Amniotic epithelial cell (primary cell): ENCODE measurements around the gene STN1.

Experiments used
- DNase-seq: peaks from one replicate; pipeline ENCODE4 v3.0.0-alpha.2; 2010; ENCODE audit warnings: low read depth

Gene STN1

GRCh38 chr10:103929381-103929921 is 11.5 kb upstream of the STN1 start:
- peak; percentile 52 for DNase-seq

GRCh38 chr10:103928784-103929183 is 10.8 kb upstream of the STN1 start:
- DNase-seq = no peak

DNA sequence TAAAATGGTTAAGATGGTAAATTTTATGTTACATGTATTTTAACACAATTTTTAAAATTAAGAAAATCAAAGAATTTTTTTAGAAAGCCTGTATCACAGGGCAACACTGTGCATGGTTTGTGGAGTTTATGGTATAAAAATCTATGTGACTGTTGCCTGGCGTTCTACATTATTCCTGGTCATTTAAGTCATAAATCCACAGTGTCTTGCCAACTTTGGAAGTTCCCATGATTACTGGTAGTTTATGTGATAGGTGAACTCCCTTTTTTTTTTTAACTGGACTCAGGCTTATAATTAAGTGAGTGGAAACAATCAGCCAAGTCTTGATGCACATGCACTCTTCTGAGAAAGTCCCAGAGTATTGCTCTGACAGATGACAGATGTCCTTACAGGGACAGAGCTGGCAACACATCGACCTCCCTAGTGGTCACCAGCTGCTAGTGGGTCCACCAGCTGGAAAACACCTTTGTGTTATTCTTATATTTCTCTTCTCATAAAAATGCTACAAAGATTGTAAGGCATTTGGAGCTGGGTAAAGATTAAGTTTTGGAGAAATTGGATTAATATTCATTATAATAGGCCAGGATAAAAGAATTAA is 8.8 kb upstream of the STN1 start:
- no peak for DNase-seq

GRCh38 chr10:103925591-103925990 is 7.6 kb upstream of the STN1 start:
- DNase-seq = no peak

DNA sequence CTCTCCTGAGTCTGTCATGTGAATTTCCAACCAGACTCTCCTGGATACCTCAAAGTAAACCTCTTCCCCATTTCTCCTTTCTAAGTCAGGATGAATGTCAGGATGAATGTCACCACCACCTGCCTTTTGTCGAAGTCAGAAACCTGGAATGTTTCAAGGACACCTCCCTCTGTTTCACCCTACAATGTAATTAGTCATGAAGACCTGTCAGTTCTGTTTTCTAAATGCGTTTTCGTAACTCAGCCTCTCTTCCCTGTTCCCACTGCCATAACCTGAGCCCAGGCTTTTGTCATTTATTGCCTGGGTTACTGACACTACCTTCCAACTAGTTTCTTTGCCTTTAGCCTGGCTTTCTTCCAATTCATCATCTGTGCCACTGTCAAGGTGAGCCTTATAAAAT is 5.5 kb upstream of the STN1 start:
- DNase-seq = no peak

DNA sequence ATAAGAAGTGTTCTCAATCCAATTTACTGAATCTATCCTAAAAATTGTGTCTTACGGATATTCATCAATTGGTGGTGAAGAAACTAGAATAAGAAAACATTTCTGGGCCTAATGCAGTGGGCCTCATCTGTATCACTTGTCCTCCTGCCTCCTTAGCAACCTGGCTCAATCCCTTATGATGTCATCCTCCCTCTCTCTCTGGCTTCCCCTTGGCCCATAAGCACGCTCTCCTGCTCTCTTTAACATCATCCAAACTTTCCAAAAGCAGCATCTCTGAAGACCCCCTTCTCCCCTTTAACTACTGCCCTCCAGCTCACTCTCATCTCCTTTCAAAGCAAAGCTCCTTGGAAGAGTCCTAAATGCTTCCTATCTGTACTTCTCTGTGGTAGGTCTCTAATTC is 4.7 kb upstream of the STN1 start:
- no peak for DNase-seq

- DNase-seq = peak; percentile 15
Measured at GRCh38 chr10:103921750-103922195, 3.8 kb upstream of the STN1 start.

DNA sequence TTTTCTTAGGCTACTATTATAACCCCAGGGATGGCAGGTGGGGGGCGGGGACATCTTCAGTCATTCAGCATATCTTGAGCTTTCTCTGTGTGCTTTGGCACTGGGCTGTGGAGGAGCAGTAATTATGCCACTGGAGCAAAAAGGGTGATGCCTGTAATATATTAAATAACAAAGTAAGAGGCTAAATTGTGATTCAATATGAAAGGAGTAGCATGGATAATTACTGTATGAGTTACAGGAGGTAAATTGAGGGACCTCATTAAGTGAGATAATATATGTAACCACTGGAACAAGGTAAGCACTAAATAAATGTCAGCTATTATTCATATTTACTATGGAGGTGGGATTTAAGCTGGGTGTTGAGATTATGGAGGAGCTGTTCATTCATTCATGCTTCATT is 3.3 kb upstream of the STN1 start:
- no peak for DNase-seq

DNA sequence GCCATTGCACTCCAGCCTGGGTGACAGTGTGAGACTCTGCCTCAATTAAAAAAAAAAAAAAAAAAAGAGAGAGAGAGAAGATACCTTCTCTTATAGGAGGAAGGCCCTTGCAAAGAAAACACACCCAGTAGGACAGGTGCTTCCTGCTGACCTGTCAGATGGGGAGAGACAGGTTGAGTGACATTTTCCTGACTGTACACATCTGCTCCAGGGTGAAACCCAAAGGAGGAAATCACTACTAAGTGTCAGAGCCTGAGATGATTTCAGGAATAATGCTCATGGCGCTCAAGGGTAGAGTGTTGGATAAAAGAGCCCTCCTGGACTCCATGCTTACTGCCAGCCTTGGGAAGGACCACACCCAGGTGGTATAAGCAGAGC is 1.7 kb upstream of the STN1 start:
- DNase-seq = no peak

DNA sequence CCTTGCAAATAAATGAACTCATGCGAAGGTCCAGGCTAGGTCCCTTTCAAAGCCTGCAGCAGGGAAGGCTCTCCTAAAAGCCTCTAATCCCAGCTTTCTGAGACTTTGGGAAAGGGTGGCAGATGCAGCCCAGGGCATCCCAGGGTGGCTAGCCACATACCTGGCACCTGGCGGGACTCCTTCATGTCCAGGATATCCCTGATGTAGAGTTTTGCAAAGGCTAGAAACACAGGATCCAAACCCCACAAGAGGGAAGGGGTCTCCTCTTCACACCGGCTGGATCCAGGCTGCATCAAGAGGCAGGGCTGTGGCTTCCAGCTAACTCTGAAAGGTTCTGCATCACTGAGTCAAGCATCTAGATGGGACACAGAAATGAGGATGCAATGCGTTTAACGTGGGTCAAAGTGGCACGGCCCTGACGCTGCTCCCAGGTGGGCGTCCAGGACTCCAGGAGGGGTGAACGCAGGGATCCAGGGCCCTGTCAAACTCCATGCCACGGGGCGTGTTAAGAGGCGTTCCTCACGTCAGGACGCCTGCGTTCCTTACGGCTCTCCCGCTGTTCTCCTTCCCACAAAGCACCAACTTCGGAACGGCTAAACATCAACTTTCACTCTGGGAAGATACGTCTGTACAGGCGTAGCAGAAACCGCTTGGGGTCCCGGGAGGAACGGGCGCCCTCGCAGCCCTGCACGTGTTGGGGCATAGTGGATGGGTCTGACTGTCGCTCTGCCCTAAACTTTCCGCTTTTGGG is 507 bp downstream of the STN1 start:
- peak; percentile 41 for DNase-seq

GRCh38 chr10:103916876-103917275 is 1.1 kb downstream of the STN1 start:
- no peak for DNase-seq

DNA sequence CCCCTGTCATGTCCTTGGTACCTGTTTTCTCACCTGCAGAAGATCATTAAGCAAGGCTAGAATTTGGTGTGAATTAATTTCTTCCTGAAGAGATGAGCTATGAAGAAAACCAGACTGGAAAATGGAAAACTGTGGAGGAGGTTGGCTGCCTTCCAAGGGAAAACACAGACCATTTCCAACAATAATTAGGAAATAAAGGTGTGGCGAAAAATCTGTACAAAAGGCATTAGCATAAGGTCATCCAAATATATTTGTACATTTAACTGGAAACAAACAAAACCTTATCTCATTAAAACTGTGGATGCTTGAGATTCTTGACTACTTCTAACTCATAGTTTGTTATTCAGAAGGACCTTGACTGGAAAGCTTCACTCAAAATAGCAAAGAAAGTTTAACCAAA is 1.7 kb downstream of the STN1 start:
- DNase-seq = peak; percentile 55

GRCh38 chr10:103915796-103916195 is 2.2 kb downstream of the STN1 start:
- DNase-seq = no peak

DNA sequence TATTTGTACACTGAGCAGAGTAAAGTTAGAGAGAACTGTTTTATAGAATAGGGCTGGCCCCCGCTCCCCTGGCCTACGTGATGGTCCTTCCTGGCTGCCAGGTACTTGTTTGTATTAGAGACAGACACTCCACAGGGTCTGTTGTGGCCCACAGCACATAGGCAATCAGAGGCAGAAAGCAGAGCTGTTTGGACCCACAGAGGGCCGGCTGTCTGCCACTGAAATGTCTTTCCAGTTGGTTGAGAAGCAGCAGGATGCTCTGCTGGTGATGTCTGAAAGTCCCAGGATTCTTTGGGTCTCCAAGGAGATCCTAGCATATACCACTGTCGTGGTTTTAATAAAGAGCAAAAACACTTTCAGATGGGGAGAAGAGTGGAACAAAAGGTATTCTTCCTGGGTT is 5.2 kb downstream of the STN1 start:
- DNase-seq = no peak

DNA sequence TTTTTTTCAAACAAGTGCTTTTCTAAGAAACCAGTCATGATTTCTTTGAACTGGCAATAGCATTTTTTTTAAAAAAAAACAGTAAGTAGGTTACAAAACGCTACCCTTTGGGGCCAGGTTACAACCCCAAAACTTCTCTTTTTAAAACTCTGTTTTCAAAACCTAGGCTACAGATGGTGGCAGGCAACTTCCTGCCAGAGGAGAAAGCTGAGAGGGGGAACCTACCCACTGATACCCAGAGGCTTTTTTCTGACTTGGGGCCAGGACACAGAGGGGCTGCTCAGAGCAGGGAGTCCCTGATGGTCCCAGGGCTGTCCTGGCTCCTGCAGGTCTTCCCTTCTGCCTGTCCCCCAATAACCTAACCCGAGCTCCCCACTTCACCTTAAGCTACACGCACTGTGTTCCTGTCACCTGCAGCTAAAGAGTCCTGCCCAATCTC is 6.9 kb downstream of the STN1 start:
- no peak for DNase-seq

DNA sequence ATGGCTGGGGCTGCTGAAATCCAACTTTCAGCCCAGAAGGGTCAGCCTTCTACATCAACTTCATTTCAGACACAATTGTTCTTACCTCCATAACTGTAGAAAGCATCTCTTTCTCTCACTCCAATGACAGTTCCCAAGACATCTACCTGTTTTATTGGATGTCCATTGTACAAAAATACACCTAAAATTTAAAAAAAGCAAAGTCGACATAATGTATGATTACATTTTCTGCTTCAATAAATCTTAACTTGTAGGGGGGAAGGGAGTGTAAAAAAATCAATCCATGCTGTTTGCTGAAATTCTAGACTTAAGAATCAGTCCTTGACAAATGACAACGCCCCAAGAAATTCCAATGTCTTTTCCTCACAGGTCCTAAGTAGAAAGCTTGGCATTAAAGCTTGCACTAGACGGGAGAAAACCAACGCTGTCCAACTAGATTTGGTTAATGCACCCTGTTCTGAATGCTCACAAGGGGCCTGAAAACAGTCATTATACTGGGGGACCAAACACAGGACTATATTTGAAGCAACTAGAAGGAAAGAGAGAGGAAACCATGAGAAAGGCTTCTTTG is 7.5 kb downstream of the STN1 start:
- no peak for DNase-seq

DNA sequence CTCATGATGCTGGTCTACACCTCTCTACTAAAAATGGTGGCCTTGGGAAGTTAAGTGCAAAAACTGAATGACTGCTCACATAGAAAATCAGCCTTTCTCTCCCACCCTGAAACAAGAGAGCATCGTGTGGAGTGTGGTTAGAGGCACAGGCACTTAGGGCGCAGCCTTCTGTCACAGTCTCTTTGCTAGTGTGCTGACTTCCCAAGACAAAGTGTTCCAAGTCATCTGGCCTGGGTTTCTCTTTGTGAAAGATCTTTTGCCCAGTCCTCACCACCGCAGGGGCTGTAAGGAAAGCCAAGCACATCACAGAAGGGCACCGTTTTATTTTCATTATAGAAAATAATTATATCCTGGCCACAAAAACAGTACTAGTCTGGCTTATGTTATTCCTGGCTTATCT is 12.5 kb downstream of the STN1 start:
- DNase-seq = no peak

- no peak for DNase-seq
Measured at GRCh38 chr10:103901299-103901698, 16.7 kb downstream of the STN1 start.

GRCh38 chr10:103899312-103899711 is 18.7 kb downstream of the STN1 start:
- no peak for DNase-seq

GRCh38 chr10:103897241-103897774 is 20.7 kb downstream of the STN1 start:
- DNase-seq = no peak

GRCh38 chr10:103896225-103896624 is 21.8 kb downstream of the STN1 start:
- DNase-seq = no peak

GRCh38 chr10:103895411-103896186 is 22.4 kb downstream of the STN1 start:
- no peak for DNase-seq
